GM12878 (cell line): Measurements from ENCODE around the gene BCKDHA. TPM values are rescaled to one million over a fixed set of nuclear protein-coding genes. Genes with fewer than 3 reads are reported as not detected.

Experiments
- BCLAF1 ChIP-seq: fragments of 450-650 bp; IDR thresholded peaks from 2 replicates; pipeline ENCODE4 v1.6.1; 2017; ENCODE audit warnings: antibody characterized with exemption, mild to moderate bottlenecking, moderate library complexity
- BRCA1 ChIP-seq: IDR thresholded peaks from 2 replicates; pipeline ENCODE4 v1.6.1; 2011; ENCODE audit warnings: low read depth, low read length, improper control_type of control experiment
- CBX5 ChIP-seq: sonication (generic); IDR thresholded peaks from 2 replicates; pipeline ENCODE4 v1.6.1; 2016; ENCODE audit warnings: low read depth, moderate library complexity, mild to moderate bottlenecking, inconsistent platforms
- CREM ChIP-seq: IDR thresholded peaks from 2 replicates; pipeline ENCODE4 v1.6.1; 2014; ENCODE audit warnings: antibody characterized with exemption, low read depth
- GATAD2B ChIP-seq: fragments of 450-650 bp; conservative IDR thresholded peaks from 2 replicates; pipeline ENCODE4 v1.6.1; 2017; ENCODE audit warnings: low read depth, mild to moderate bottlenecking, moderate library complexity
- HSF1 ChIP-seq: fragments of 150-350 bp; IDR thresholded peaks from 2 replicates; pipeline ENCODE4 v1.6.1; 2014; ENCODE audit warnings: mild to moderate bottlenecking, low read depth, low read length
- JUND ChIP-seq: IDR thresholded peaks from 2 replicates; pipeline ENCODE4 v1.6.1; 2012; ENCODE audit warnings: low read depth, mild to moderate bottlenecking, low read length, improper control_type of control experiment, moderate library complexity
- MEF2B ChIP-seq: fragments of 450-650 bp; IDR thresholded peaks from 2 replicates; pipeline ENCODE4 v1.6.1; 2018; ENCODE audit warnings: mild to moderate bottlenecking, moderate library complexity; ENCODE audit not compliant: partially characterized antibody, poor library complexity, severe bottlenecking
- MYB ChIP-seq: fragments of 150-350 bp; IDR thresholded peaks from 2 replicates; pipeline ENCODE4 v1.6.1; 2014; ENCODE audit warnings: mild to moderate bottlenecking, low read depth, low read length, borderline replicate concordance
- NFYB ChIP-seq: IDR thresholded peaks from 2 replicates; pipeline ENCODE4 v1.6.1; 2011; ENCODE audit warnings: low read depth, mild to moderate bottlenecking, low read length, improper control_type of control experiment, moderate library complexity; ENCODE audit not compliant: insufficient read depth
- NR2F1 ChIP-seq: fragments of 450-650 bp; conservative IDR thresholded peaks from 2 replicates; pipeline ENCODE4 v1.6.1; 2017; ENCODE audit warnings: mild to moderate bottlenecking
- PBX3 ChIP-seq: IDR thresholded peaks from 2 replicates; pipeline ENCODE4 v1.6.1; 2011; ENCODE audit warnings: mild to moderate bottlenecking, low read depth, low read length, moderate library complexity; ENCODE audit not compliant: insufficient replicate concordance
- PML ChIP-seq: IDR thresholded peaks from 2 replicates; pipeline ENCODE4 v1.6.1; 2012; ENCODE audit warnings: low read length, inconsistent platforms
- RBBP5 ChIP-seq: fragments of 200-600 bp; sonication (generic); conservative IDR thresholded peaks from 2 replicates; pipeline ENCODE4 v1.6.1; 2016
- SMAD5 ChIP-seq: IDR thresholded peaks from 2 replicates; pipeline ENCODE4 v1.6.1; 2016; ENCODE audit warnings: antibody characterized with exemption, low read depth
- SREBF1 ChIP-seq: IDR thresholded peaks from 2 replicates; pipeline ENCODE4 v1.6.1; 2012; ENCODE audit warnings: mild to moderate bottlenecking, low read length
- TBL1XR1 ChIP-seq: IDR thresholded peaks from 2 replicates; pipeline ENCODE4 v1.6.1; 2012; ENCODE audit warnings: low read depth, low read length, improper control_type of control experiment
- TCF3 ChIP-seq: IDR thresholded peaks from 2 replicates; pipeline ENCODE4 v1.6.1; 2012; ENCODE audit warnings: low read depth, mild to moderate bottlenecking, low read length, borderline replicate concordance; ENCODE audit not compliant: insufficient read depth
- ZNF207 ChIP-seq: fragments of 450-650 bp; IDR thresholded peaks from 2 replicates; pipeline ENCODE4 v1.6.1; 2014; ENCODE audit warnings: antibody characterized with exemption, mild to moderate bottlenecking, borderline replicate concordance
- ZNF274 ChIP-seq: IDR thresholded peaks from one replicate; pipeline ENCODE4 v1.8.0; 2011; ENCODE audit not compliant: insufficient read length, insufficient read depth
- ZNF687 ChIP-seq: fragments of 450-650 bp; IDR thresholded peaks from 2 replicates; pipeline ENCODE4 v1.6.1; 2017; ENCODE audit warnings: mild to moderate bottlenecking, moderate library complexity
- polyA plus RNA-seq, 11 experiments: library from polyadenylated mRNA; depleted of rRNA in 4 of 11; unstranded in 6 of 11; stranded (reverse) in 5 of 11; fragments of >200 nt; fragmentation: Nextera tagmentation in 4 of 11; fragmentation: Illumina TruSeq in 1 of 11; extraction: Ambion mirVana in 4 of 11; extraction: Trizol in 1 of 11; gene quantifications; 1 replicate in 1 of 11; 2 replicates in 10 of 11; pipeline versions ENCODE4 v1.2.1 to v1.2.3, GENCODE V29; 2011 to 2016; ENCODE audit warnings: inconsistent platforms in 2 of 11, missing spikeins in 2 of 11, low read depth in 1 of 11
- total RNA-seq, 4 experiments: library from RNA; depleted of rRNA in 3 of 4; stranded (reverse); fragments of >200 nt in 3 of 4; fragmentation: Illumina TruSeq in 1 of 4; extraction: Trizol in 1 of 4; gene quantifications; 2 replicates each; pipeline versions ENCODE4 v1.2.1 to v1.2.3, GENCODE V29; 2013 to 2021

The BCKDHA gene
- total and polyA plus RNA-seq, 10 of the 15 experiments (the other 5 are each of a cell fraction or from before 2014, with no cell fraction given), result 9.9 to 107 (median 46.4) TPM

- TF ChIP-seq CBX5 (no peak), BCLAF1 (no peak), CREM (no peak; the same call in 1 of the 2 replicates), ZNF207 (no peak), TBL1XR1 (no peak), SMAD5 (0 out of 2 replicates have a peak, but pooled peaks have one; percentile 24), ZNF687 (peak; percentile 65; the same call in 1 of the 2 replicates), SREBF1 (no peak), RBBP5 (no peak), MEF2B (peak; percentile 24), GATAD2B (peak; percentile 35; the same call in 1 of the 2 replicates), NFYB (no peak), TCF3 (no peak), ZNF274 (no peak), HSF1 (no peak), PML (no peak), JUND (no peak), MYB (no peak), BRCA1 (no peak), PBX3 (no peak), NR2F1 (peak; percentile 77)
Observed at GRCh38 chr19:41352609-41353465, 44.8 kb upstream of the BCKDHA start (continued).
